Smooth muscle cell (in vitro differentiated cells): Measurements from ENCODE around the gene TNFRSF6B. TPM values are rescaled to one million over a fixed set of nuclear protein-coding genes. Genes with fewer than 3 reads are reported as not detected.

Experiments used
- DNase-seq: peaks from one replicate; lab custom pipeline; 2025; ENCODE audit not compliant: unreplicated experiment; lab: John Stamatoyannopoulos, UW
- H2AFZ ChIP-seq: fragments of 200-600 bp; sonication (generic); 2 replicates; pipeline ENCODE4 v1.6.0; 2016; ENCODE audit warnings: antibody characterized with exemption, low read depth, mild to moderate bottlenecking
- H3F3A ChIP-seq: fragments of 200-600 bp; sonication (generic); 2 replicates; pipeline ENCODE4 v1.6.0; 2017; ENCODE audit warnings: antibody characterized with exemption, low read depth
- H3K27ac ChIP-seq: fragments of 200-600 bp; sonication (generic); 2 replicates; pipeline ENCODE4 v1.5.1; 2016; ENCODE audit warnings: low read depth, mild to moderate bottlenecking
- H3K27me3 ChIP-seq: fragments of 200-600 bp; sonication (generic); 2 replicates; pipeline ENCODE4 v1.6.1; 2016; ENCODE audit warnings: low read depth, mild to moderate bottlenecking
- H3K36me3 ChIP-seq: fragments of 200-600 bp; sonication (generic); 2 replicates; pipeline ENCODE4 v1.5.1; 2016; ENCODE audit warnings: low read depth
- H3K4me1 ChIP-seq: fragments of 200-600 bp; sonication (generic); 2 replicates; pipeline ENCODE4 v1.5.1; 2016; ENCODE audit warnings: low read depth
- H3K4me2 ChIP-seq: fragments of 200-600 bp; sonication (generic); 2 replicates; pipeline ENCODE4 v1.6.0; 2016; ENCODE audit warnings: mild to moderate bottlenecking
- H3K4me3 ChIP-seq: fragments of 200-600 bp; sonication (generic); 2 replicates; pipeline ENCODE4 v1.5.1; 2016; ENCODE audit warnings: mild to moderate bottlenecking
- H3K79me2 ChIP-seq: fragments of 200-600 bp; sonication (generic); 2 replicates; pipeline ENCODE4 v1.6.0; 2016; ENCODE audit warnings: low read depth, mild to moderate bottlenecking
- H3K9ac ChIP-seq: fragments of 200-600 bp; sonication (generic); 2 replicates; pipeline ENCODE4 v1.6.0; 2016; ENCODE audit warnings: low read depth
- H3K9me3 ChIP-seq: fragments of 200-600 bp; sonication (generic); replicated peaks from 2 replicates; pipeline ENCODE4 v1.5.1; 2016; ENCODE audit warnings: low read depth
- H4K20me1 ChIP-seq: fragments of 200-600 bp; sonication (generic); 2 replicates; pipeline ENCODE4 v1.6.0; 2016; ENCODE audit warnings: low read depth
- WGBS: methylation state at CpG from one replicate; pipeline ENCODE4 v1.1.7; 2016; ENCODE audit warnings: low lambda C conversion rate; 5-methylcytosine and 5-hydroxymethylcytosine counted together
- polyA plus RNA-seq: library from polyadenylated mRNA; unstranded; fragments of >200 nt; fragmentation: Nextera tagmentation; extraction: Ambion mirVana; gene quantifications from 2 replicates; pipeline ENCODE4 v1.2.1, GENCODE V29; 2016
- total RNA-seq: library from RNA; depleted of rRNA; stranded (reverse); fragments of >200 nt; gene quantifications from 2 replicates; pipeline ENCODE4 v1.2.3, GENCODE V29; 2014
- TF ChIP-seq, protein P1 (sequence below): fragments of 200-600 bp; sonication (generic); IDR thresholded peaks from 2 replicates; pipeline ENCODE4 v1.5.1; 2017; ENCODE audit warnings: borderline replicate concordance, mild to moderate bottlenecking, antibody characterized with exemption; ENCODE audit not compliant: insufficient read depth, poor library complexity, severe bottlenecking

TNFRSF6B gene
- total and polyA plus RNA-seq, 2 experiments from 2014 or later: 13.1 to 17.1 TPM

DNA sequence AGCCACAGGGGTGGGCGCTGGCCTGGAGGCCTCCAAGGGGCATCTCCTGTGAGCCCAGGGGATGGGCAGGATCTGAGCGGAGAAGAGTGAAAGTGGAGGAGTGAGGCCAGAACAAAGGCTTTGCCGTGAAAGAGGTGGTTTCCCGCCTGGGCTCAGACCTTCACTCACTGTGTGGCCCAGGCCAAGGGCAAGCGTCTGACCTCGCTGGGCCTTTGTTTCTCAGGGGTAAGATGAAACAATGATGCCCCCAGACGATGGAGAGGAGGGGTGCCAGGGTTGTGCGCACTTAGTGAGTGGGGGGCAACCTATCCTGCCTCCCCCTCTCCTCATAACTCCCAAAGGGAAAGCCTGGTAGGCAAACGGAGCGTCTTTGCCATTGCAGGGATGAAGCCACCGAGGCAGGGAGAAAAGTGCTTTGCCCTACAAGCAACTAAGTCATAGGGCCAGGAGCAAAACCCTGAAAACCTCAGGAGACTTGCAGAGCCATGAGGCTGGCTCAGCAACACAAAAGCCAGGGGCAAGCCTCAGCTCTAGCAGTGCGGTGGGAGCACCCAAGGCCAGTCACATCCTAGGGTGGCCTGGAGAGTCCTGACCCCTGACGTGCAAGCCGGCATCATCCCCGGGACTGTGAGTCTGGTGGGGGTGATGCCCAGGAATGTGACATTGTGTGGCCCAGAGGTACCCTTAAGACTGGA is 42.3 kb upstream of the TNFRSF6B start:
- Histone ChIP-seq H3K9ac (no peak overlapping the region), H3K27ac (no peak overlapping the region), H3K27me3 (no peaks in the 10 kb centered on the region), H3F3A (no peaks in the 10 kb centered on the region), H3K36me3 (no peaks in the 10 kb centered on the region), H3K79me2 (no peaks in the 10 kb centered on the region), H3K4me2 (peak overlapping the region; percentile 85), H2AFZ (no peak overlapping the region), H3K4me1 (peaks cover 4% of the 10 kb centered on the region), H3K9me3 (no peaks in the 10 kb centered on the region), H3K4me3 (peak overlapping the region; percentile 58), H4K20me1 (peaks cover 13% of the 10 kb centered on the region)
- TF ChIP-seq, protein P1, sequence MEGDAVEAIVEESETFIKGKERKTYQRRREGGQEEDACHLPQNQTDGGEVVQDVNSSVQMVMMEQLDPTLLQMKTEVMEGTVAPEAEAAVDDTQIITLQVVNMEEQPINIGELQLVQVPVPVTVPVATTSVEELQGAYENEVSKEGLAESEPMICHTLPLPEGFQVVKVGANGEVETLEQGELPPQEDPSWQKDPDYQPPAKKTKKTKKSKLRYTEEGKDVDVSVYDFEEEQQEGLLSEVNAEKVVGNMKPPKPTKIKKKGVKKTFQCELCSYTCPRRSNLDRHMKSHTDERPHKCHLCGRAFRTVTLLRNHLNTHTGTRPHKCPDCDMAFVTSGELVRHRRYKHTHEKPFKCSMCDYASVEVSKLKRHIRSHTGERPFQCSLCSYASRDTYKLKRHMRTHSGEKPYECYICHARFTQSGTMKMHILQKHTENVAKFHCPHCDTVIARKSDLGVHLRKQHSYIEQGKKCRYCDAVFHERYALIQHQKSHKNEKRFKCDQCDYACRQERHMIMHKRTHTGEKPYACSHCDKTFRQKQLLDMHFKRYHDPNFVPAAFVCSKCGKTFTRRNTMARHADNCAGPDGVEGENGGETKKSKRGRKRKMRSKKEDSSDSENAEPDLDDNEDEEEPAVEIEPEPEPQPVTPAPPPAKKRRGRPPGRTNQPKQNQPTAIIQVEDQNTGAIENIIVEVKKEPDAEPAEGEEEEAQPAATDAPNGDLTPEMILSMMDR: no peak
- 56% methylated on average over 15 of the region's 15 CpGs for WGBS
- no peak for DNase-seq

DNA sequence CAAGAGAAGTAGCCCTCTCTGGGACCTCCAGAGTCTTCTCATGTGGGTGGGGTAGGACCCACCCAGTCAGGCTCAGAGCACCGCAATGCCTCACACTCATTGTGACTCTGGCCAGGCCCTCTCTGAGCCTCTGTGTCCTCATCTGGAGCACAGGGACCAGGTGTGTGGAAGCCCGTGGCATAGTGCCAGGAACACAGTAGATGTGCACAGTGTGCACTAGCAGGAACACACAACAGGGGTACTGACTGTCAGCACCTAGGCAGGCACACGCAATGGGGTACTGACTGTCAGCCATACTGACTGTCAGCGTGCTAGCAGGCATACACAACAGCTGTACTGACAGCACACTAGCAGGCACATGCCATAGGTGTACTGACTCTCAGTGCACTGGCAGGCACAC is 41.2 kb upstream of the TNFRSF6B start:
- Histone ChIP-seq H3K4me1 (peaks cover 4% of the 10 kb centered on the region), H3K36me3 (no peaks in the 10 kb centered on the region), H2AFZ (no peak overlapping the region), H3K9ac (no peak overlapping the region), H3K9me3 (no peaks in the 10 kb centered on the region), H3F3A (no peaks in the 10 kb centered on the region), H3K4me2 (no peak overlapping the region), H3K27me3 (no peaks in the 10 kb centered on the region), H4K20me1 (peaks cover 13% of the 10 kb centered on the region), H3K27ac (no peak overlapping the region), H3K79me2 (no peaks in the 10 kb centered on the region), H3K4me3 (no peak overlapping the region)
- TF ChIP-seq, protein P1: no peak
- WGBS: 71% methylated on average over 4 of the region's 4 CpGs
- no peak for DNase-seq

DNA sequence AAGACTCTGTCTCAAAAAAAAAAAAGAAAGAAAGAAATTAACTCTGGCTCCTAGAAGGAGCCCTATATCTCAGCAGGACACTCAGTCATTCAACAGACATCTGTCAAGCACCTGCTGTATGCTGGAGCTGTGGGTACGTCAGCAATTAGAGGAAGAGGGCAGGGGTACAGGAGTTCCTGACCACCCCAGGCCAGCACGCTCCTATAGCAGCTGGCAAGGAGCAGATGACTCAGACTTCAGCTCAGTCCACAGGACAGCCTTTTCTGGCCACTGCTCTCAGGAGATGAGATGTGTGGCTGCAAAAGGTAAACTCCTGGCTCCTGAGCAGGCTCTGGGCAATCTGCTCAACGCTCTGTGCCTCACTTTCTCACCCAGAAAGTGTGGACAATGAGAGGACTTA is 40.0 kb upstream of the TNFRSF6B start:
- DNase-seq: no peak
- Histone ChIP-seq H3K79me2 (no peaks in the 10 kb centered on the region), H3K4me1 (peaks cover 4% of the 10 kb centered on the region), H3K9me3 (no peaks in the 10 kb centered on the region), H3K4me3 (no peak overlapping the region), H3K36me3 (no peaks in the 10 kb centered on the region), H4K20me1 (peaks cover 7% of the 10 kb centered on the region), H3K4me2 (no peak overlapping the region), H2AFZ (no peak overlapping the region), H3K27ac (no peak overlapping the region), H3K27me3 (no peaks in the 10 kb centered on the region), H3F3A (no peaks in the 10 kb centered on the region), H3K9ac (no peak overlapping the region)
- TF ChIP-seq, protein P1: no peak
- 92% methylated on average over 3 of the region's 3 CpGs for WGBS
